Measurements from ENCODE around the gene RTP4. TPM values are rescaled to one million over a fixed set of nuclear protein-coding genes. Genes with fewer than 3 reads are reported as not detected.

The RTP4 gene
- total and polyA plus RNA-seq, 11 donors = 0.38 to 5.4 (median 1.2) TPM

DNA sequence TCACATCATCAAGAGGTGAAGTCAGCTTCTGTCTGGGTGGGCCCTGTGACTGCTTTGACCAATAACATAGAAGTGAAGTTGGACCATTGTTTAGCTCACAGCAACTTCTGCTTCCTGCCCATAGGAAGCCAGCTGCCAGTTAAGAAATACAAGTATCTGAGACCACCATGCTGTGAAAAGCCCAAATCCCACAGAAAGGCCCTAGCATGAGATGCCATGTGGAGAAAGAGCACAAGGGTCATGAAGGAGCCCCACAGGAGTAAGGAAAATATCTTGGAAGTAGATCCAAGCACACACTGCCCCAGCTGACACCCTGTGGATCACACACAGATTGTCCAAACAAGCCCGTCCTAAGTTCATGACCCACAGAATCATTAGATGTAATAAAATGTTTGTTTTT is 28.5 kb downstream of the RTP4 start:
- Histone ChIP-seq H3K4me3 (no peak overlapping the region), H3K27me3 (peaks cover 0 to 7% (median 0%) of the 10 kb centered on the region in 9 donors), H3K27ac (no peak overlapping the region), H3K9me3 (peaks cover 0 to 8% (median 0%) of the 10 kb centered on the region in 12 donors), H3K36me3 (no peaks in the 10 kb centered on the region), H3K4me1 (no peaks in the 10 kb centered on the region)
- ATAC-seq (no peak), DNase-seq (no peak)
- WGBS, 4 donors = 67 to 82% (median 79%) methylated on average over 1 of the region's 1 CpG
- TF ChIP-seq POLR2A (IDR thresholded peaks at IDR 0.05) = no peak
- TF ChIP-seq, protein P1, sequence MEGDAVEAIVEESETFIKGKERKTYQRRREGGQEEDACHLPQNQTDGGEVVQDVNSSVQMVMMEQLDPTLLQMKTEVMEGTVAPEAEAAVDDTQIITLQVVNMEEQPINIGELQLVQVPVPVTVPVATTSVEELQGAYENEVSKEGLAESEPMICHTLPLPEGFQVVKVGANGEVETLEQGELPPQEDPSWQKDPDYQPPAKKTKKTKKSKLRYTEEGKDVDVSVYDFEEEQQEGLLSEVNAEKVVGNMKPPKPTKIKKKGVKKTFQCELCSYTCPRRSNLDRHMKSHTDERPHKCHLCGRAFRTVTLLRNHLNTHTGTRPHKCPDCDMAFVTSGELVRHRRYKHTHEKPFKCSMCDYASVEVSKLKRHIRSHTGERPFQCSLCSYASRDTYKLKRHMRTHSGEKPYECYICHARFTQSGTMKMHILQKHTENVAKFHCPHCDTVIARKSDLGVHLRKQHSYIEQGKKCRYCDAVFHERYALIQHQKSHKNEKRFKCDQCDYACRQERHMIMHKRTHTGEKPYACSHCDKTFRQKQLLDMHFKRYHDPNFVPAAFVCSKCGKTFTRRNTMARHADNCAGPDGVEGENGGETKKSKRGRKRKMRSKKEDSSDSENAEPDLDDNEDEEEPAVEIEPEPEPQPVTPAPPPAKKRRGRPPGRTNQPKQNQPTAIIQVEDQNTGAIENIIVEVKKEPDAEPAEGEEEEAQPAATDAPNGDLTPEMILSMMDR (IDR thresholded peaks at IDR 0.05) = no peak
- intact Hi-C loops (cut with DNase I) = no loop called here

DNA sequence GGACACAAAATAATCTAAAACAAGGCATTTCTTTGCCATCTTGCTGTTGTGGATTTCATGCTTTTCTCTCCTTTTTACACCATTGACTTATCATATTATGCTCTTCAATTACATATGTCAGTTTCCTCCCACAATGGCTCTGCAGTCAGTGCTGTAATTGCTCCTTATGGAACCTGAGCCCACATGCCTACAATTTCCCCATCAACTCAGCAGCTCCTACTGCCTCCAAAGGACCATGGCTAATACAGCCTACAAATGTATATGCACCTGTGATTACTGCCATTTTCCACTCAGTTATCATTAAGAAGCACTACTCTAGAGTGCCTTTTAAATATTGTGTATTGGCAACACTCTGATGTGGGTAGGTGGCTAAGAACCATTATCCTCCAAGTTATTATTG is 30.8 kb downstream of the RTP4 start:
- Histone ChIP-seq H3K27me3 (peaks cover 0 to 7% (median 0%) of the 10 kb centered on the region in 9 donors), H3K27ac (no peak overlapping the region), H3K4me1 (no peaks in the 10 kb centered on the region), H3K9me3 (peaks cover 0 to 13% (median 0%) of the 10 kb centered on the region in 12 donors), H3K4me3 (no peak overlapping the region), H3K36me3 (no peaks in the 10 kb centered on the region)
- TF ChIP-seq, protein P1 (IDR thresholded peaks at IDR 0.05) = no peak
- TF ChIP-seq POLR2A (IDR thresholded peaks at IDR 0.05) = no peak
- ATAC-seq (no peak), DNase-seq (no peak)
- intact Hi-C loops (cut with DNase I) = no loop called here

DNA sequence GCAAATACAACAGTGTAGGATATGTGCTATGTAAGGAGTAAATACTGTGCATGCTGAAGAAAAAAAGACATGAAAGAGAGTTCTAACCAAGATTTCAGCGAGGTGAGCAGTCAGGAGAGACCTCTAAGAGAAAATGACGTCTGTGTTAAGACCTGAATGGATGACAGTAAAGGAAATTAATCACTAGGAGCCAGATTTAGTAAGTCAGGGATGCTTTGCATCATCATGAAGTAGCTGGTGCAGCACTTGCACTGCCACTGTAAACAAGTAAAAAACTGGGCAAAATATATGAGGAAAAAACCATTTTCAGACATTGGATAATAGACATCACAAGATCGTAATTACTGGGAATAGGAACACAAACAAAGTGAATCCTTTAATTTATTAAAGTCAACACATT is 32.6 kb downstream of the RTP4 start:
- H3K36me3 ChIP-seq = no peaks in the 10 kb centered on the region
- H3K27me3 ChIP-seq = peaks cover 0 to 7% (median 0%) of the 10 kb centered on the region in 9 donors
- no peak overlapping the region for H3K27ac ChIP-seq
- peaks cover 0 to 2% (median 0%) of the 10 kb centered on the region in 12 donors for H3K4me1 ChIP-seq
- DNase-seq (no peak), ATAC-seq (no peak)
- TF ChIP-seq, protein P1 (IDR thresholded peaks at IDR 0.05) = no peak
- no peak for TF ChIP-seq POLR2A (IDR thresholded peaks at IDR 0.05)
- H3K9me3 ChIP-seq = peaks cover 0 to 13% (median 0%) of the 10 kb centered on the region in 12 donors
- WGBS, 4 donors = 78 to 80% (median 78%) methylated on average over 3 of the region's 3 CpGs
- no peak overlapping the region for H3K4me3 ChIP-seq
- intact Hi-C loops (cut with DNase I) = no loop called here

DNA sequence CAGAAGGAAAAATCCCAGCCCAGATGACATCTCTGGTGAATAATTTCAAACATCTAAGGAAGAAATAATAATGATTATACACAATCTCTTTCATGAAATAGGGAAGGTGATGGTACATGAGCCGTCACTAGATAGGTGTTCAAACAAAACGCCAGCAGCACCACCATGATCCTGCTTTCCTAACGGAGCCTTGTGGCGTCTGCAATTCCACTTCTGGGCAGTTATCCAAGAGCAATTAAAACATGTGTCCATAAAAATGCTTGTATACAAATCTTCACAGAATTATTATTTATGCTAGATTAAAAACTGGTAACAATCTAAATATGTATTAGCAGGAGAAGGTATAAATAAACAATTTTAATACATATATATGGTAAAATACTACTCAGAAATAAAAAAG is 33.7 kb downstream of the RTP4 start:
- H3K27me3 ChIP-seq = peaks cover 0 to 7% (median 0%) of the 10 kb centered on the region in 9 donors
- peaks cover 0 to 2% (median 0%) of the 10 kb centered on the region in 12 donors for H3K4me1 ChIP-seq
- no peak overlapping the region for H3K4me3 ChIP-seq
- intact Hi-C loops (cut with DNase I) = no loop called here
- ATAC-seq (no peak), DNase-seq (no peak)
- no peak overlapping the region for H3K27ac ChIP-seq
- 60 to 74% (median 73%) methylated on average over 4 of the region's 4 CpGs for WGBS, 4 donors
- peaks cover 0 to 13% (median 0%) of the 10 kb centered on the region in 12 donors for H3K9me3 ChIP-seq
- TF ChIP-seq, protein P1 (IDR thresholded peaks at IDR 0.05) = no peak
- TF ChIP-seq POLR2A (IDR thresholded peaks at IDR 0.05) = no peak
- no peaks in the 10 kb centered on the region for H3K36me3 ChIP-seq

Data from heart left ventricle (tissue), 16 donors.